ENCODE data around the gene ODF4. TPM values are rescaled to one million over a fixed set of nuclear protein-coding genes. Genes with fewer than 3 reads are reported as not detected.

ODF4 gene
- total RNA-seq, 1 experiment from 2014 or later: not detected

DNA sequence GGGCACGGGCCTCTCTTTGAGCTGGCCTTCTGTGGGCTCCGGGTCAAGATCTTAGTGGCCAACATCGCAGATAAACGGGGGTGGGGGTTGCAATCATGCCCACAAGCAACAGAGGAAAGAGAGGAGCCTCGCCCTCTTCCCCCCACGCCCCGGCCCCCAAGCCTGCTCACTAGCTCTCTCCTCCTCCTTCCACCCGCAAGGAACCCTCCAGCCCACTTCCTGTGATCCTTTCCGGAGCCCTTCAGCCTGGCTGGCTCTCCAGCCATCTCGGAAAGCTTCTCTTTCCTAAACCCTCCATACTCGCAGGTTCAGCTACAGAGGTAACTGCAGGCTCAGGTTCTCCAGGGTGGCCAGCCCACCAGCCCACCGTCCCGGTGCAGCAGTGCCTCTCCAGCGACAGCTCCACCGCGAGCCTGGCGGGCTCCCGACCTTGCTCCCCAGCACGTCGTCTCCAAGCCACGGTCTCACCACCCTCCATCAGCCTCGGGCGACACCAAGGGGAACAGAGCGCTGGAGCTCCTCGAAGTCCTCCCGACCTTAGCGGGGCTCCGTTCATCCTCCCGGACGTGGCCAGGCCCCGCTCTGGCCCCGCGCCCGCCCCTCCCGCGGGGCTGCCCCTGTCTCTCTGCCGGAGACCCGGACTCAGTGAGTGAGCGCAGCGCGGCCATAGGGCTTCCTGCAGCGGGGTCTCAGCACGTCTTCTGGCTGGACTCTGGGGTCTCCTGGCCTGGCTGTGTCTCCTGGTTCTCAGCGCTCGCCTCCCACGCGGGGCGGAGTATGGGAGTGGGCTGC is 12.9 kb upstream of the ODF4 start:
- H3K4me1 Mint-ChIP-seq: peaks cover 19% of the 10 kb centered on the region
- ChIA-PET CTCF (interaction anchor here (0.5 to 3.8 kb wide), 20 partner anchors 9 to 336 kb away, joined by 3 to 34 read pairs (median 4); partner anchors contain the start of genes KRABD2, ODF4, RANGRF and SLC25A35), POLR2A (interaction anchor here (0.6 to 2.0 kb wide), 6 partner anchors 12 to 466 kb away, joined by 3 to 15 read pairs (median 6); partner anchors contain the start of genes KRABD2 and SLC25A35)
- DNase-seq (ENCODE audit: low spot score): peak; percentile 47
- H3K36me3 Mint-ChIP-seq: no peaks in the 10 kb centered on the region
- no peaks in the 10 kb centered on the region for H3K9me3 Mint-ChIP-seq
- H3K4me3 Mint-ChIP-seq: peak overlapping the region; percentile 72
- ATAC-seq: peak; percentile 76
- peaks cover 35% of the 10 kb centered on the region for H3K27me3 Mint-ChIP-seq (ENCODE audit: low read depth)
- no peak overlapping the region for H3K27ac Mint-ChIP-seq
- TF ChIP-seq ZBTB21 (CRISPR knock-in tag; IDR thresholded peaks at IDR 0.05; ENCODE audit: borderline replicate concordance): no peak
- TF ChIP-seq ZNF138 (CRISPR knock-in tag; conservative IDR thresholded peaks at IDR 0.05): peak; percentile 29; the same call in 1 of the 2 replicates
- no peak for TF ChIP-seq ZNF121 (CRISPR knock-in tag; IDR thresholded peaks at IDR 0.05)
- no peak for TF ChIP-seq RORB (CRISPR knock-in tag; IDR thresholded peaks at IDR 0.05)
- TF ChIP-seq ARID4B (CRISPR knock-in tag; IDR thresholded peaks at IDR 0.05; ENCODE audit: borderline replicate concordance): no peak
- TF ChIP-seq HMGA2 (CRISPR knock-in tag; IDR thresholded peaks at IDR 0.05): no peak
- TF ChIP-seq, protein P1, sequence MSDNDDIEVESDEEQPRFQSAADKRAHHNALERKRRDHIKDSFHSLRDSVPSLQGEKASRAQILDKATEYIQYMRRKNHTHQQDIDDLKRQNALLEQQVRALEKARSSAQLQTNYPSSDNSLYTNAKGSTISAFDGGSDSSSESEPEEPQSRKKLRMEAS (CRISPR knock-in tag; IDR thresholded peaks at IDR 0.05): peak; percentile 15; the same call in 1 of the 2 replicates
- no peak for TF ChIP-seq ZNF423 (CRISPR knock-in tag; IDR thresholded peaks at IDR 0.05)
- TF ChIP-seq, protein P2, sequence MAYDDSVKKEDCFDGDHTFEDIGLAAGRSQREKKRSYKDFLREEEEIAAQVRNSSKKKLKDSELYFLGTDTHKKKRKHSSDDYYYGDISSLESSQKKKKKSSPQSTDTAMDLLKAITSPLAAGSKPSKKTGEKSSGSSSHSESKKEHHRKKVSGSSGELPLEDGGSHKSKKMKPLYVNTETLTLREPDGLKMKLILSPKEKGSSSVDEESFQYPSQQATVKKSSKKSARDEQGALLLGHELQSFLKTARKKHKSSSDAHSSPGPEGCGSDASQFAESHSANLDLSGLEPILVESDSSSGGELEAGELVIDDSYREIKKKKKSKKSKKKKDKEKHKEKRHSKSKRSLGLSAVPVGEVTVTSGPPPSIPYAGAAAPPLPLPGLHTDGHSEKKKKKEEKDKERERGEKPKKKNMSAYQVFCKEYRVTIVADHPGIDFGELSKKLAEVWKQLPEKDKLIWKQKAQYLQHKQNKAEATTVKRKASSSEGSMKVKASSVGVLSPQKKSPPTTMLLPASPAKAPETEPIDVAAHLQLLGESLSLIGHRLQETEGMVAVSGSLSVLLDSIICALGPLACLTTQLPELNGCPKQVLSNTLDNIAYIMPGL (CRISPR knock-in tag; IDR thresholded peaks at IDR 0.05): peak; percentile 86
- TF ChIP-seq, protein P3, sequence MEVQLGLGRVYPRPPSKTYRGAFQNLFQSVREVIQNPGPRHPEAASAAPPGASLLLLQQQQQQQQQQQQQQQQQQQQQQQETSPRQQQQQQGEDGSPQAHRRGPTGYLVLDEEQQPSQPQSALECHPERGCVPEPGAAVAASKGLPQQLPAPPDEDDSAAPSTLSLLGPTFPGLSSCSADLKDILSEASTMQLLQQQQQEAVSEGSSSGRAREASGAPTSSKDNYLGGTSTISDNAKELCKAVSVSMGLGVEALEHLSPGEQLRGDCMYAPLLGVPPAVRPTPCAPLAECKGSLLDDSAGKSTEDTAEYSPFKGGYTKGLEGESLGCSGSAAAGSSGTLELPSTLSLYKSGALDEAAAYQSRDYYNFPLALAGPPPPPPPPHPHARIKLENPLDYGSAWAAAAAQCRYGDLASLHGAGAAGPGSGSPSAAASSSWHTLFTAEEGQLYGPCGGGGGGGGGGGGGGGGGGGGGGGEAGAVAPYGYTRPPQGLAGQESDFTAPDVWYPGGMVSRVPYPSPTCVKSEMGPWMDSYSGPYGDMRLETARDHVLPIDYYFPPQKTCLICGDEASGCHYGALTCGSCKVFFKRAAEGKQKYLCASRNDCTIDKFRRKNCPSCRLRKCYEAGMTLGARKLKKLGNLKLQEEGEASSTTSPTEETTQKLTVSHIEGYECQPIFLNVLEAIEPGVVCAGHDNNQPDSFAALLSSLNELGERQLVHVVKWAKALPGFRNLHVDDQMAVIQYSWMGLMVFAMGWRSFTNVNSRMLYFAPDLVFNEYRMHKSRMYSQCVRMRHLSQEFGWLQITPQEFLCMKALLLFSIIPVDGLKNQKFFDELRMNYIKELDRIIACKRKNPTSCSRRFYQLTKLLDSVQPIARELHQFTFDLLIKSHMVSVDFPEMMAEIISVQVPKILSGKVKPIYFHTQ (CRISPR knock-in tag; IDR thresholded peaks at IDR 0.05): no peak
- no peak for TF ChIP-seq PREB (CRISPR knock-in tag; IDR thresholded peaks at IDR 0.05; ENCODE audit: borderline replicate concordance)
- no peak for TF ChIP-seq ZNF532 (CRISPR knock-in tag; IDR thresholded peaks at IDR 0.05; ENCODE audit: borderline replicate concordance)
- TF ChIP-seq, protein P4, sequence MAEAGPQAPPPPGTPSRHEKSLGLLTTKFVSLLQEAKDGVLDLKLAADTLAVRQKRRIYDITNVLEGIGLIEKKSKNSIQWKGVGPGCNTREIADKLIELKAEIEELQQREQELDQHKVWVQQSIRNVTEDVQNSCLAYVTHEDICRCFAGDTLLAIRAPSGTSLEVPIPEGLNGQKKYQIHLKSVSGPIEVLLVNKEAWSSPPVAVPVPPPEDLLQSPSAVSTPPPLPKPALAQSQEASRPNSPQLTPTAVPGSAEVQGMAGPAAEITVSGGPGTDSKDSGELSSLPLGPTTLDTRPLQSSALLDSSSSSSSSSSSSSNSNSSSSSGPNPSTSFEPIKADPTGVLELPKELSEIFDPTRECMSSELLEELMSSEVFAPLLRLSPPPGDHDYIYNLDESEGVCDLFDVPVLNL (CRISPR knock-in tag; IDR thresholded peaks at IDR 0.05; ENCODE audit: borderline replicate concordance, low read depth): 0 out of 2 replicates have a peak, but pooled peaks have one; percentile 12
- no peak for TF ChIP-seq TEAD1 (CRISPR knock-in tag; IDR thresholded peaks at IDR 0.05)
- TF ChIP-seq FOXK1 (CRISPR knock-in tag; IDR thresholded peaks at IDR 0.05): 0 out of 2 replicates have a peak, but pooled peaks have one; percentile 23
- no peak for TF ChIP-seq TCF7 (CRISPR knock-in tag; IDR thresholded peaks at IDR 0.05; ENCODE audit: low read depth)
- TF ChIP-seq, protein P5, sequence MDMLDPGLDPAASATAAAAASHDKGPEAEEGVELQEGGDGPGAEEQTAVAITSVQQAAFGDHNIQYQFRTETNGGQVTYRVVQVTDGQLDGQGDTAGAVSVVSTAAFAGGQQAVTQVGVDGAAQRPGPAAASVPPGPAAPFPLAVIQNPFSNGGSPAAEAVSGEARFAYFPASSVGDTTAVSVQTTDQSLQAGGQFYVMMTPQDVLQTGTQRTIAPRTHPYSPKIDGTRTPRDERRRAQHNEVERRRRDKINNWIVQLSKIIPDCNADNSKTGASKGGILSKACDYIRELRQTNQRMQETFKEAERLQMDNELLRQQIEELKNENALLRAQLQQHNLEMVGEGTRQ (CRISPR knock-in tag; IDR thresholded peaks at IDR 0.05): no peak
- TF ChIP-seq ELF4 (CRISPR knock-in tag; IDR thresholded peaks at IDR 0.05; ENCODE audit: low read depth): no peak

Data from WTC11 (cell line).